HEK293 (cell line): ENCODE results near the gene ZBED4.

Experiments used
- ZNF121 ChIP-seq: fragments of 450-650 bp; formaldehyde crosslinking; IDR thresholded peaks from 2 replicates; pipeline ENCODE4 v1.5.1; 2016; ENCODE audit warnings: missing biosample characterization, missing genetic modification characterization
- ZNF423 ChIP-seq: fragments of 450-650 bp; formaldehyde crosslinking; IDR thresholded peaks from 2 replicates; pipeline ENCODE4 v1.5.1; 2016; ENCODE audit warnings: missing biosample characterization, missing genetic modification characterization
- TF ChIP-seq, protein P1 (sequence below): sonication (generic); formaldehyde crosslinking; IDR thresholded peaks from 2 replicates; pipeline ENCODE4 v1.8.1; 2022; ENCODE audit warnings: mild to moderate bottlenecking, moderate library complexity, missing genetic modification reagents
- TF ChIP-seq, protein P2 (sequence below): fragments of 450-650 bp; formaldehyde crosslinking; IDR thresholded peaks from 2 replicates; pipeline ENCODE4 v1.5.1; 2016; ENCODE audit warnings: missing biosample characterization, missing genetic modification characterization
- TF ChIP-seq, protein P3 (sequence below): fragments of 450-650 bp; formaldehyde crosslinking; IDR thresholded peaks from 2 replicates; pipeline ENCODE4 v1.5.1; 2016; ENCODE audit warnings: missing biosample characterization, missing genetic modification characterization

DNA sequence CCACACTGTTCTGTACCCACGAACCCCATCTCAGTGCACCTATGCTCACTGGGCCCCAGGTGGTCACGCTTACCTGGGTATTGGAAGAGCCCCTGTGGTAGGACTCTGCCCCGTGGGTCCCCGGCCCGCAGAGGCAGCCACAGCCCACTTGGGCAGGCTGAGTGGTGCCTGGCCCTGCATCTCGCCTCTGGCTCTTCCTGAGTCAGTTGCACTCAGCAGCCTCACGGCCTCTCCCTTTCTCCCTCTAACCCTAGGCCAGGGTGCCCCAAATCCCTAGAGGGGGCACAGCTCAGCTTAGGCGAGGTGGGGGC, 74.5 kb downstream of the ZBED4 start:
- TF ChIP-seq, protein P1, sequence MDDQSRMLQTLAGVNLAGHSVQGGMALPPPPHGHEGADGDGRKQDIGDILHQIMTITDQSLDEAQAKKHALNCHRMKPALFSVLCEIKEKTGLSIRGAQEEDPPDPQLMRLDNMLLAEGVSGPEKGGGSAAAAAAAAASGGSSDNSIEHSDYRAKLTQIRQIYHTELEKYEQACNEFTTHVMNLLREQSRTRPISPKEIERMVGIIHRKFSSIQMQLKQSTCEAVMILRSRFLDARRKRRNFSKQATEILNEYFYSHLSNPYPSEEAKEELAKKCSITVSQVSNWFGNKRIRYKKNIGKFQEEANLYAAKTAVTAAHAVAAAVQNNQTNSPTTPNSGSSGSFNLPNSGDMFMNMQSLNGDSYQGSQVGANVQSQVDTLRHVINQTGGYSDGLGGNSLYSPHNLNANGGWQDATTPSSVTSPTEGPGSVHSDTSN (CRISPR knock-in tag), result no peak
- TF ChIP-seq ZNF423 (tag by site-specific recombination), result no peak
- no peak for TF ChIP-seq ZNF121
- TF ChIP-seq, protein P2, sequence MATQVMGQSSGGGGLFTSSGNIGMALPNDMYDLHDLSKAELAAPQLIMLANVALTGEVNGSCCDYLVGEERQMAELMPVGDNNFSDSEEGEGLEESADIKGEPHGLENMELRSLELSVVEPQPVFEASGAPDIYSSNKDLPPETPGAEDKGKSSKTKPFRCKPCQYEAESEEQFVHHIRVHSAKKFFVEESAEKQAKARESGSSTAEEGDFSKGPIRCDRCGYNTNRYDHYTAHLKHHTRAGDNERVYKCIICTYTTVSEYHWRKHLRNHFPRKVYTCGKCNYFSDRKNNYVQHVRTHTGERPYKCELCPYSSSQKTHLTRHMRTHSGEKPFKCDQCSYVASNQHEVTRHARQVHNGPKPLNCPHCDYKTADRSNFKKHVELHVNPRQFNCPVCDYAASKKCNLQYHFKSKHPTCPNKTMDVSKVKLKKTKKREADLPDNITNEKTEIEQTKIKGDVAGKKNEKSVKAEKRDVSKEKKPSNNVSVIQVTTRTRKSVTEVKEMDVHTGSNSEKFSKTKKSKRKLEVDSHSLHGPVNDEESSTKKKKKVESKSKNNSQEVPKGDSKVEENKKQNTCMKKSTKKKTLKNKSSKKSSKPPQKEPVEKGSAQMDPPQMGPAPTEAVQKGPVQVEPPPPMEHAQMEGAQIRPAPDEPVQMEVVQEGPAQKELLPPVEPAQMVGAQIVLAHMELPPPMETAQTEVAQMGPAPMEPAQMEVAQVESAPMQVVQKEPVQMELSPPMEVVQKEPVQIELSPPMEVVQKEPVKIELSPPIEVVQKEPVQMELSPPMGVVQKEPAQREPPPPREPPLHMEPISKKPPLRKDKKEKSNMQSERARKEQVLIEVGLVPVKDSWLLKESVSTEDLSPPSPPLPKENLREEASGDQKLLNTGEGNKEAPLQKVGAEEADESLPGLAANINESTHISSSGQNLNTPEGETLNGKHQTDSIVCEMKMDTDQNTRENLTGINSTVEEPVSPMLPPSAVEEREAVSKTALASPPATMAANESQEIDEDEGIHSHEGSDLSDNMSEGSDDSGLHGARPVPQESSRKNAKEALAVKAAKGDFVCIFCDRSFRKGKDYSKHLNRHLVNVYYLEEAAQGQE (tag by site-specific recombination), result no peak
- TF ChIP-seq, protein P3, sequence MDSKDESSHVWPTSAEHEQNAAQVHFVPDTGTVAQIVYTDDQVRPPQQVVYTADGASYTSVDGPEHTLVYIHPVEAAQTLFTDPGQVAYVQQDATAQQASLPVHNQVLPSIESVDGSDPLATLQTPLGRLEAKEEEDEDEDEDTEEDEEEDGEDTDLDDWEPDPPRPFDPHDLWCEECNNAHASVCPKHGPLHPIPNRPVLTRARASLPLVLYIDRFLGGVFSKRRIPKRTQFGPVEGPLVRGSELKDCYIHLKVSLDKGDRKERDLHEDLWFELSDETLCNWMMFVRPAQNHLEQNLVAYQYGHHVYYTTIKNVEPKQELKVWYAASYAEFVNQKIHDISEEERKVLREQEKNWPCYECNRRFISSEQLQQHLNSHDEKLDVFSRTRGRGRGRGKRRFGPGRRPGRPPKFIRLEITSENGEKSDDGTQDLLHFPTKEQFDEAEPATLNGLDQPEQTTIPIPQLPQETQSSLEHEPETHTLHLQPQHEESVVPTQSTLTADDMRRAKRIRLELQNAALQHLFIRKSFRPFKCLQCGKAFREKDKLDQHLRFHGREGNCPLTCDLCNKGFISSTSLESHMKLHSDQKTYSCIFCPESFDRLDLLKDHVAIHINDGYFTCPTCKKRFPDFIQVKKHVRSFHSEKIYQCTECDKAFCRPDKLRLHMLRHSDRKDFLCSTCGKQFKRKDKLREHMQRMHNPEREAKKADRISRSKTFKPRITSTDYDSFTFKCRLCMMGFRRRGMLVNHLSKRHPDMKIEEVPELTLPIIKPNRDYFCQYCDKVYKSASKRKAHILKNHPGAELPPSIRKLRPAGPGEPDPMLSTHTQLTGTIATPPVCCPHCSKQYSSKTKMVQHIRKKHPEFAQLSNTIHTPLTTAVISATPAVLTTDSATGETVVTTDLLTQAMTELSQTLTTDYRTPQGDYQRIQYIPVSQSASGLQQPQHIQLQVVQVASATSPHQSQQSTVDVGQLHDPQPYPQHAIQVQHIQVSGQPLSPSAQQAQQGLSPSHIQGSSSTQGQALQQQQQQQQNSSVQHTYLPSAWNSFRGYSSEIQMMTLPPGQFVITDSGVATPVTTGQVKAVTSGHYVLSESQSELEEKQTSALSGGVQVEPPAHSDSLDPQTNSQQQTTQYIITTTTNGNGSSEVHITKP (tag by site-specific recombination), result no peak
